Measurements from ENCODE around the gene PNPLA6.

Gene PNPLA6

GRCh38 chr19:7595466-7596133 lies 60.1 kb downstream of the PNPLA6 start, which contains the start of gene CAMSAP3:
CAMSAP3 (plus strand) TSS chr19:7595863; CDS start chr19:7596003, 140 bp downstream.
- peak; percentile 53 for DNase-seq (ENCODE audit: insufficient read length, low spot score)

GRCh38 chr19:7596211-7596937 lies 60.9 kb downstream of the PNPLA6 start:
- DNase-seq (ENCODE audit: insufficient read length, low spot score) (no peak), FAIRE-seq (no peak)

More at GRCh38 chr19:7595466-7596133, 60.1 kb downstream of the PNPLA6 start, which contains the start of gene CAMSAP3:
- peak; percentile 71 for FAIRE-seq

DNA sequence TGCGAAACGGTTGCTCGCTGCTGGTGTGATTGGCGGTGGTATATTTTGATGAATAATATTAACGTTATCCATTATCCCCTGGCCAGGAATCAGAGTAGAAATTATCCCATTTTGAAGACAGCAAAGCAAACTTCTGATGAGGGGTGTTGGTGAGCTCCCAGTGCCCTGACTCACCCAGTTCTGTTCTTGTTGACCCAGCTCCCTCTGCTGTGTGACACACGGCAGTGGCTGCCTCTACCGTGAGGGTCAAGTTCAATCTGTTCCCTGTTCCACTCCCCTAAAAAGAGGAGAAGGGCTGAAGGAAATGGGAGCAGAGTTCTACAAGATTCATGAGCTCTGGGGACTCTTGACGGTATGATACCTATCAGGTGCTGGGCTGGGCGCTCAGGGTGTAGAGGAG lies 62.2 kb downstream of the PNPLA6 start:
- DNase-seq (ENCODE audit: insufficient read length, low spot score) (no peak), FAIRE-seq (no peak)

- DNase-seq (ENCODE audit: insufficient read length, low spot score) = no peak
- FAIRE-seq = no peak
Observed at GRCh38 chr19:7598180-7598579, 62.7 kb downstream of the PNPLA6 start.

- no peak for FAIRE-seq
- no peak for DNase-seq (ENCODE audit: insufficient read length, low spot score)
Observed at GRCh38 chr19:7600721-7601120, 65.2 kb downstream of the PNPLA6 start.

- FAIRE-seq (no peak), DNase-seq (ENCODE audit: insufficient read length, low spot score) (no peak)
Observed at GRCh38 chr19:7602240-7602934, 66.9 kb downstream of the PNPLA6 start.

GRCh38 chr19:7602935-7603497 lies 67.5 kb downstream of the PNPLA6 start:
- FAIRE-seq = no peak

DNA sequence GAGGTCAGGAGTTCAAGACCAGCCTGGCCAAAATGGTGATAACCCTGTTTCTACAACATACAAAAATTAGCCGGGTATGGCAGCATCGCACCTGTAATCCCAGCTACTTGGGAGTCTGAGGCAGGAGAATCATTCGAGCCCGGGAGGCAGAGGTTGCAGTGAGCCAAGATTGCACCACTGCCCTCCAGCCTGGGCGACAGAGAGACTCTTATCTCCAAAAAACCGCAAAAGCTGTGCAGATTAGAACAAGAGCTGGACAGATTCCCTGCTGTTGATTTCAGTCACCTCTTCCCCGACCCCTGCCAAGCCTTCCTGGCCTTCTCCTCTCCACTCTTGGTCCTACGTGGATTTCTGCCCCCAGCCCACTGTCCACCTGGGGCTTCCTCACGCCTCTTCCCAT lies 68.4 kb downstream of the PNPLA6 start:
- FAIRE-seq (no peak), DNase-seq (ENCODE audit: insufficient read length, low spot score) (no peak)

More at GRCh38 chr19:7602935-7603497, 67.5 kb downstream of the PNPLA6 start:
- DNase-seq (ENCODE audit: insufficient read length, low spot score) = no peak

DNA sequence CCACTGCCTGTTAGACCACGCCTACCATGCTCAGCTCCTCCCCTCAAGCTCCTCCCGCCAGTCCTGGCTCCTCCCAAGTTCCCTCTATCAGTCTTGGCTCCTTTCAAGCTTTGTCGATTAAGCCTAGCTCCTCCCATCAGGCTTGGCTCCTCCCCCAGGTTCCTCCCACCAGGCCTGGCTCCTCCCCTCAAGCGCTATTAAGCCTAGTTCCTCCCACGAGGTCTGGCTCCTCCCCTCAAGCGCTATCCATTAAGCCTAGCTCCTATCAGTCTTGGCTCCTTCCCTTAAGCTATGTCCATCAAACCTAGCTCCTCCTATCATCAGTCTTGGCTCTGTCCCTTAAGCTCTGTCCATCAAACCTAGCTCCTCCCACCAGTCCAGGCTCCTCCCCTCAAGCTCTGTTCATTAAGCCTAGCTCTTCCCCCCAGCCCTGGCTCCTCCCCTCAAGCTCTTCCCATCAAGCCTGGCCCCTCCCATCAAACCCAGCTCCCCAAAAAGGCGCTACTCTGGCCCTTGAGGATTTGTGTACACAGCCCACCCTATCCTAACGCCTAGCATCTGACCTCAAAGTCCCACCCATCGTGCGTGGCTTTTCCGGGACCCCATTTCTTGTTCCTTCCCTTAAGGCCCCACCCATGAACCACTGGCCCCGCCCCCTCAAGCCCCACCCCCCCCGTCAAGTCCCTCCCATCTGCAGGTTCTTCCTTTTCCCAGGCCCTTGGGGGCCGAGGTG lies 70.1 kb downstream of the PNPLA6 start:
- FAIRE-seq (no peak), DNase-seq (ENCODE audit: insufficient read length, low spot score) (no peak)

DNA sequence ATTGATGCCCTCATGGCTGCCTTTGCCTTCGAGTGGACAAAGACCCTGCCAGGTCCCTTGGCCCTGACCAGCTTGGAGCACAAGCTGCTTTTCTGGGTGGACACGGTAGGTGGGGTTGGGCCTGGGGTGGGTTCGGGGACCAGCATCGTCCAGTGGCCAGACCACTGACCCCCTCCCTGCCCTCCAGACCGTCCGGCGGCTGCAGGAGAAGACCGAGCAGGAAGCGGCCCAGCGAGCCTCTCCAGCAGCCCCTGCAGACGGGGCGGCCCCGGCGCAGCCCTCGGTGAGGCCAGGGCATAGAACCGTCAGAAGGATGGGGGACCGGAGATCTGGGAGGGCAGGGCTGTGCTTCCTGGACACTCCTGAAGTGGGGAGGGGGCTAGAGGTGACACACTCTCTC lies 70.8 kb downstream of the PNPLA6 start:
- DNase-seq (ENCODE audit: insufficient read length, low spot score) (no peak), FAIRE-seq (no peak)

DNA sequence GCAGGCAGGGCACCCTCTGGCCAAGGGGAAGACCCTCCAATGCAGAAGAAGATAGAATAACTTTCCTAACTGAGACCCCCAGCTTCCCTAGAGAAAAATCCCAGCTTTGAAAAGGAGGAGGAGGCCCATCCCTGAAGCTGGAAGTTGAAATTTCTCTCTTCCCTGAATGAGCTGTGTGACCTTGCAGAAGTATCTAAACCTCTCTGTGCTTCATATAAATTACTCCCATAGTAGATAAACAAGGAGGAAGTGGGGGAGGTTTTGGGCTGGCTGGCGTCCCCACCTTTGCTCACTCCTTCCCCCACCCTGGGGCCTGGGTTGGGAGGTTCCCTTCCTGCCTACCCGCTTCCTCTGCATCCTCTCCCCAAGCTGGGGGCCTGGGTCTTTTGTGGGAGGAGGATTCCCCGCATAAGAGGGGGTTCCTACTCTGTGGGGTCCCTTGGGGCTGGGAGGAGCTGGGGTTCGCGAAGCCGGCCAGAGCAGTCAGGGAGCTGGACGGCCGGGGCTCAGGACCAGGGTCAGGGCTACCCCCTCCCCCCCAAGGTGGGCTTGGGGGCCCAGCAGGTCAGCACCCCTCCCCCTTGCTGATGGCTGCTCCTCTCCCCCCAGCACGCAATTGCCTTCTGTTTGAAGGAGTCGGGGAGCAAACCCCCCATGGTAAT lies 71.8 kb downstream of the PNPLA6 start:
- DNase-seq (ENCODE audit: insufficient read length, low spot score) (no peak), FAIRE-seq (no peak)

GRCh38 chr19:7607874-7608560 lies 72.5 kb downstream of the PNPLA6 start:
- no peak for FAIRE-seq
- no peak for DNase-seq (ENCODE audit: insufficient read length, low spot score)

GRCh38 chr19:7610491-7611240 lies 75.1 kb downstream of the PNPLA6 start:
- DNase-seq (ENCODE audit: insufficient read length, low spot score) (no peak), FAIRE-seq (no peak)

Measured in HTR-8/SVneo (cell line).